OCI-LY1 (cell line): ENCODE results near the gene SLC24A3.

ENCODE experiments used
- CTCF ChIP-seq: fragments of 200-600 bp; sonication (generic), shearing (Covaris generic); IDR thresholded peaks from 2 replicates; pipeline ENCODE4 v1.5.1; 2017; ENCODE audit warnings: mild to moderate bottlenecking, antibody characterized with exemption, low read length, moderate library complexity, mixed read lengths
- EZH2 ChIP-seq: fragments of 200-600 bp; sonication (generic), shearing (Covaris generic); IDR thresholded peaks from 2 replicates; pipeline ENCODE4 v1.8.0; 2017; ENCODE audit warnings: borderline replicate concordance, mixed run types, mild to moderate bottlenecking, antibody characterized with exemption, low read length, moderate library complexity, mixed read lengths

- TF ChIP-seq EZH2: no peak
- no peak for TF ChIP-seq CTCF
Measured at GRCh38 chr20:19540392-19540791, 327.9 kb downstream of the SLC24A3 start.
